LNCaP clone FGC (cell line): ENCODE results near the gene RAB11FIP2.

ENCODE experiments used
- DNase-seq: peaks from one replicate; pipeline ENCODE4 v3.0.0-alpha.2; 2011; ENCODE audit warnings: low read depth
- H3K4me3 ChIP-seq: 2 replicates; pipeline ENCODE4 v1.5.1; 2011; ENCODE audit warnings: mild to moderate bottlenecking, low read depth, low read length, control low read depth
- TF ChIP-seq, protein P1 (sequence below): IDR thresholded peaks from 2 replicates; pipeline ENCODE4 v1.5.1; 2012; ENCODE audit warnings: mild to moderate bottlenecking; ENCODE audit not compliant: control insufficient read depth, insufficient read depth; ENCODE audit errors: extremely low read depth

RAB11FIP2 gene

DNA sequence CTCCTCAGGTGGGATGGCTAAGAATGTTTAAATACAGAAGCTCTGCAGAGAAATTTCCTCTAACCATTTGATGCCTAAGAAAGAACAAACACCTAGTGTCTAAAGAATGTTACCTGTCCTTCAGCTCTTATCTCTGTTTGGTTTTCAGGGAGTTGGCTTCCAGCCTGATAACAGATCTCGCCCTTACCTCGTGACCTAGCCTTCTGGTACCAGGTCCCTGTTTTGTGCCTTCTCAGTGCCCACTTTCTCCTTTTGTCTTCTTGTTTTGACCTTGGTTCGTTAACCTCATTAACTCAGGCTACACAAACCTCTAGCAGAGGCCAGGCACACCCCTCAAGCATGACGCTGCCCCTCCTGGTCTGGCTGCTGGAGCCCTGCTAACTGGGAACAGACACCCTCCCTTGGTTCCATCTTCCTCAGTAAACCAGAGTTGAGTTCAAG is 16.1 kb upstream of the RAB11FIP2 start:
- TF ChIP-seq, protein P1, sequence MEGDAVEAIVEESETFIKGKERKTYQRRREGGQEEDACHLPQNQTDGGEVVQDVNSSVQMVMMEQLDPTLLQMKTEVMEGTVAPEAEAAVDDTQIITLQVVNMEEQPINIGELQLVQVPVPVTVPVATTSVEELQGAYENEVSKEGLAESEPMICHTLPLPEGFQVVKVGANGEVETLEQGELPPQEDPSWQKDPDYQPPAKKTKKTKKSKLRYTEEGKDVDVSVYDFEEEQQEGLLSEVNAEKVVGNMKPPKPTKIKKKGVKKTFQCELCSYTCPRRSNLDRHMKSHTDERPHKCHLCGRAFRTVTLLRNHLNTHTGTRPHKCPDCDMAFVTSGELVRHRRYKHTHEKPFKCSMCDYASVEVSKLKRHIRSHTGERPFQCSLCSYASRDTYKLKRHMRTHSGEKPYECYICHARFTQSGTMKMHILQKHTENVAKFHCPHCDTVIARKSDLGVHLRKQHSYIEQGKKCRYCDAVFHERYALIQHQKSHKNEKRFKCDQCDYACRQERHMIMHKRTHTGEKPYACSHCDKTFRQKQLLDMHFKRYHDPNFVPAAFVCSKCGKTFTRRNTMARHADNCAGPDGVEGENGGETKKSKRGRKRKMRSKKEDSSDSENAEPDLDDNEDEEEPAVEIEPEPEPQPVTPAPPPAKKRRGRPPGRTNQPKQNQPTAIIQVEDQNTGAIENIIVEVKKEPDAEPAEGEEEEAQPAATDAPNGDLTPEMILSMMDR: no peak
- no peak overlapping the region for H3K4me3 ChIP-seq
- no peak for DNase-seq

DNA sequence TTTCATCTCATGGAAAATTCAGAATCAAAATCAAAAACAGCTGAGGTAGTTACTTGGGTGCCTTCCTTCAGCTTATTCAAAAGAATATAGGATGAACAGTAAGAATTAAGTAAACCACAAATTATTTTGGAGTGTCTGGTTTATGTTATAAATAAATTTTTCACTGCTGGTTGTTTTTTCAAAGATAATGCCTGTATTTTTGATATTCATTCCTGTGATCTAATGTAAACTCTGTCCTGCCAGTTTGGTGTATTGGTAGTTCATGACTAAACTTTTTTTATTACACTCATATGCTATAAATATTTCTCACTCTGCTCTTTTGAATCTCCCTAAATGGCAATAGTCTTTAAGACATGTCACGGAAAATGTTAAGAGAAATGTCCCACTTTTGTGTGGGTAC is 11.6 kb upstream of the RAB11FIP2 start:
- no peak overlapping the region for H3K4me3 ChIP-seq
- TF ChIP-seq, protein P1: no peak
- DNase-seq: no peak

DNA sequence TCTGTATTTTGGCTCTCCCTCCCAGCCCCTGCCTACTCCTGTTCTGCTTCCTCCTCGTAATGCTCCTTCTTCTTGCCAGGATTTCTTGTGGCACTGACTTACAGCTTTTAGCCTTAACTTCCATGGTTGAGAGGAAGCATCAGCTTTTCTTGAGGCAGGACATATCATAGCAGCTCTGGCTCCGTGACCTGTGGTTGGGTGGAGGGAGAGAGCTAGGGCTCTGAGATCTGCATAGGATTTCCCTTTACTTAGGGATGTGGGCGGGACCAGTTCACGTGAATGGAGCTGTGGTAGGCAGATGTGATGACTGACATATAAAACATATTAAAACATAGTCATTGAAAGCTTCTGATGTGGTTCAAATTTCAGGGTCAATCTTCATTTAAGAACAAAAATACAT is 10.6 kb upstream of the RAB11FIP2 start:
- TF ChIP-seq, protein P1: no peak
- DNase-seq: no peak

DNA sequence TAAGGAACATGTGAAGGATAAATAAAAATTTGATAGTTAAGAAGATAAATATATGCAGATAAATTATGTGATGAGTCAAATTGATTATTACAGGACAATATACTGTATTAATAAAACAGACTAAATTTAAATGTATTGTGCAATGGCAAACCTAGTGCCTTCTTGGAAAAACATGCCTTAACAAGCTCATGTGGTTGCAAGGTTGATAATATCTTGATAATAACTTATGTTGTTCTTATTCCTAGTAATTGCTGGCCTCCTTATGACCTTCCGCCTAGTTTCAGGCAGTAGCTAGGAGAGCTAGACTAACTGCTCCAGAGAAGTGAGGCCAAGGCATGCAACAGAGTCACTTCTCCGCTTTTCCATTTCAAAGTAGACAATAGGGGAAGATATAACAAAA is 7.6 kb upstream of the RAB11FIP2 start:
- no peak for DNase-seq
- H3K4me3 ChIP-seq: no peak overlapping the region
- TF ChIP-seq, protein P1: no peak

More for the DNA sequence above, 10.6 kb upstream of the RAB11FIP2 start:
- H3K4me3 ChIP-seq: no peak overlapping the region

DNA sequence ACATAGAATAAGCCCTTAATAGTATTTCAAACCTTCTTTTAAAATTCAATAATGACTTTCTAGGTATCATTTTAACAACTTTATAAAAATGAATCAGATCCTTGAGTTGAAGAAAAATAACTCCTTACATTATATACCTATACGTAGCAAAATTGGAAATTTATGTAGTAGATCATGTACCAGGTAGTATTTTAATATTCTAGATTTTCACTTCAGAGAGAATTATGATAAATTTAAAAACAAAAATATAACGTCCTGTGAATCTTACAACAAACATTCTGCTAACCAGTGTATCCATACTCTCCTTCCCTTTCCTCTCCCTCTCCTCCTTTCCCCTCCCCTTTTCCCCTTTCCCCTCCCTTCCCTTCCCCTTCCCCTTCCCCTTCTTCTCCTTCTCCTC is 6.1 kb upstream of the RAB11FIP2 start:
- TF ChIP-seq, protein P1: no peak
- DNase-seq: no peak
- H3K4me3 ChIP-seq: no peak overlapping the region

DNA sequence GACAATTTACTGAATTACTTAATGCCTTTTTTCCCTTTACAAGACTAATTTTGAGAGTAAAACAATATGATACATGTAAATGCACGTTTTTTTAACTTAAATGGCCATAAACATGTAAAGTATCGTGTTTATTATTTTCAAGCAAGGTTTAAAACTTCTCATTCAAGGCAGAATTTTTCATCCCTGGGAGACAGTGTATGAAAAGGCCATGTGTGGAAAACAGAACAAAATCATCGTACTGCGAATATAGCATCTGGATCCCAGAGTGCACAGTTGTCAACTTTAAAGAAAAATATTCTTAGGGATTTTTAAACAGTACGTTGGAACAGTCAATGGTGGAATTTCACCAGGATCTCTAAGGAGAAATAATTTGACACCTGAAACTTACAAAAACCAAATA is 1.1 kb upstream of the RAB11FIP2 start:
- H3K4me3 ChIP-seq: peak overlapping the region; percentile 75
- TF ChIP-seq, protein P1: no peak
- no peak for DNase-seq

DNA sequence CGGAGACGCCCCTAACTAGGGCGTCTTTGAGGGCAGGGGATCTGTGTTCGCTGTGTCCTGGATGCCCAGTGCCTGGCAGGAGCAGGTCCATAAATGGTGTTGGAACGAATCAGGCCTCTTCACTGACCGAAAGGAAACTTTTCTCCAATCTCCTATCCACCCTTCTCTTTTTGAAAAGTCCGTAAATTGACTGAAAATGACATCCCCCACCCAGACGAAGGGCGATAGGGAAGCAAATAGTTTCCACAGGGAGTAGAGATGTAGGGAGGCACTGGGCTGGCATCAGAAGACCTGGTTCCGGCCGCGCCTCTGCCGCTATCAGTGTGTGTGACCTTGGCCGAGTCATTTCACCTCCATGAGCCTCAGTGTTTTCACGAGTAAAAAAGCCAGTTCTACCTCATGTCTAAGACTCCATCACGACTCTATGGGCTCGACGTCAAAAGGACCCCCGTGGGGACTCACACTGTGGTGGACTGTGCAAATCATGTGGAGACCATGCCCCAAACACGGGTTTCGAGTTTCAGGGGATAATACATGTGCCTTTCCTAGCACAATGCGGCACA is 497 bp upstream of the RAB11FIP2 start:
- TF ChIP-seq, protein P1: no peak
- DNase-seq: no peak
- peak overlapping the region; percentile 75 for H3K4me3 ChIP-seq
